Stimulated activated CD8-positive, alpha-beta memory T cell treated with anti-CD3 and anti-CD28 coated beads, Interleukin-12 subunit alpha, Interleukin-12 subunit beta, amount 100 ng/mL, for 24 hours (primary cell): ENCODE results near the gene STS.
"Not testable (repeated sequence)": the region's sequence is repeated elsewhere in the genome, so short reads cannot be mapped to it uniquely, and the experiment has no call there.

ENCODE experiments used
- DNase-seq: peaks from one replicate; pipeline ENCODE4 v3.0.0-alpha.2; 2020; ENCODE audit errors: extremely low read depth

STS gene

GRCh38 chrX:7139202-7140081, 8.1 kb upstream of the STS start:
- no peak for DNase-seq

- DNase-seq: no peak
Measured at GRCh38 chrX:7143076-7143475, 4.4 kb upstream of the STS start.

- DNase-seq: no peak
Measured at GRCh38 chrX:7143941-7144525, 3.5 kb upstream of the STS start.

- DNase-seq: no peak
Measured at GRCh38 chrX:7145454-7145853, 2.1 kb upstream of the STS start.

GRCh38 chrX:7146020-7146702, 1.4 kb upstream of the STS start:
- DNase-seq: no peak

- DNase-seq: no peak
Measured at GRCh38 chrX:7146703-7147412, 654 bp upstream of the STS start.

- peak; percentile 57 for DNase-seq
Measured at GRCh38 chrX:7147978-7148854, 704 bp downstream of the STS start, which contains the start of gene PUDP. PUDP (minus strand) TSS chrX:7148153; CDS start chrX:7148113, 40 bp downstream.

GRCh38 chrX:7149411-7149810, 1.9 kb downstream of the STS start:
- DNase-seq: no peak

GRCh38 chrX:7153231-7153630, 5.7 kb downstream of the STS start:
- DNase-seq: no peak

GRCh38 chrX:7154041-7154597, 6.6 kb downstream of the STS start:
- no peak for DNase-seq

- DNase-seq: no peak
Measured at GRCh38 chrX:7155163-7155562, 7.7 kb downstream of the STS start.

- no peak for DNase-seq
Measured at GRCh38 chrX:7156879-7157278, 9.4 kb downstream of the STS start.

GRCh38 chrX:7158468-7158990, 11.0 kb downstream of the STS start:
- no peak for DNase-seq

- no peak for DNase-seq
Measured at GRCh38 chrX:7159149-7159861, 11.8 kb downstream of the STS start.

- DNase-seq: no peak
Measured at GRCh38 chrX:7163146-7163677, 15.7 kb downstream of the STS start.

- no peak for DNase-seq
Measured at GRCh38 chrX:7164174-7164573, 16.7 kb downstream of the STS start.

- DNase-seq: no peak
Measured at GRCh38 chrX:7168371-7168770, 20.9 kb downstream of the STS start.

- no peak for DNase-seq
Measured at GRCh38 chrX:7169627-7170026, 22.1 kb downstream of the STS start.

- no peak for DNase-seq
Measured at GRCh38 chrX:7170898-7171297, 23.4 kb downstream of the STS start.

- DNase-seq: not testable (repeated sequence)
Measured at GRCh38 chrX:7178859-7179258, 31.3 kb downstream of the STS start.
